Astrocyte of the hippocampus (primary cell): ENCODE measurements around the gene MRPL57.
"Not testable (repeated sequence)": the region's sequence is repeated elsewhere in the genome, so short reads cannot be mapped to it uniquely, and the experiment has no call there.

ENCODE experiments used
- DNase-seq: peaks from one replicate; pipeline ENCODE4 v3.0.0; 2011; ENCODE audit warnings: low read depth, low spot score

Gene MRPL57

DNA sequence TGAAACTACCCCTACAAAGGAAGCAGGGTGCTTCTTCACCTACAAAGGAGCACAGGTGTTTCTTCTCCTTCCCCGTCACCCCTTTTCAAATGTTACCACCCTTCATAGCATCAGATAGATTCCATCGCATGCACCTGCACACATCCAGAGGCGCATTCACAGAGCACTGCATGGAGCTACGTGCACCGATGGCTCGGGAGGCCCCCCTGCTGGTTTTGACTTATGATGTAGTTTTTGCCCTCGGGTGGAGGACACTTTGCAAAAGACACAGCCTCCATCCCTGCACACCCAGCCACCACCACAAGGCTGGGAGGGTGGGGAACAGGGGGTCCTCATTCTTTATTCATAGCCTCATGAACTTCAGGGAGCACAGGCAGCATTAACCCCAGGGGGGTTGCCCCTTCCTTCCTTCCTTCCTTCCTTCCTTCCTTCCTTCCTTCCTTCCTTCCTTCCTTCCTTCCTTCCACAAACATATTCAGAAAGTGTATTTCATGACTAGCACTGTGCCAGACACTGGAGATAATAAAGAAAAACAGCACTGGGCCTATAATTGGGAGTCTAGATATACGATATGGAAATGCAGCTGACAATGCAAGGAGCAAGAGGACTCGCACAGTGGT, 21.3 kb downstream of the MRPL57 start:
- not testable (repeated sequence) for DNase-seq

DNA sequence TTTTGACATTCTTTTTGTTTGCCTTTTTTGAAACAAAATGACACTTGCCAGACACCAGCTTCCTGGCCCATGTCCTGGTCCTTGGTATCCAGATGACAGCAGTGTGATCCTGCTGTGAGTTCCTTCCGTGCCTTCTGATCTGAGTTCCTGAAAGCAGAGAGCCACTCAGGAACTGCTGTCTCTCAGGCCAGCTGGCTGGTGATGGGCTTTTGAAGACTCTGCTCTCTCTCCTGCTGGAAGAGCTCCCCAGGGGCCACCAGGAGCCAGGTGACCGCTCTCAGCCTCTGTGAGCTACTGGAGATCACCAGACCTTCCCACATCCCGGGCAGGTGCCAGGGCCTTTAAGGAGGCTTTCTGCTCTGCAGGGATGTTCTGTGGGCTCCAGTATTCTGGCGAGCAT, 21.9 kb downstream of the MRPL57 start:
- not testable (repeated sequence) for DNase-seq

DNA sequence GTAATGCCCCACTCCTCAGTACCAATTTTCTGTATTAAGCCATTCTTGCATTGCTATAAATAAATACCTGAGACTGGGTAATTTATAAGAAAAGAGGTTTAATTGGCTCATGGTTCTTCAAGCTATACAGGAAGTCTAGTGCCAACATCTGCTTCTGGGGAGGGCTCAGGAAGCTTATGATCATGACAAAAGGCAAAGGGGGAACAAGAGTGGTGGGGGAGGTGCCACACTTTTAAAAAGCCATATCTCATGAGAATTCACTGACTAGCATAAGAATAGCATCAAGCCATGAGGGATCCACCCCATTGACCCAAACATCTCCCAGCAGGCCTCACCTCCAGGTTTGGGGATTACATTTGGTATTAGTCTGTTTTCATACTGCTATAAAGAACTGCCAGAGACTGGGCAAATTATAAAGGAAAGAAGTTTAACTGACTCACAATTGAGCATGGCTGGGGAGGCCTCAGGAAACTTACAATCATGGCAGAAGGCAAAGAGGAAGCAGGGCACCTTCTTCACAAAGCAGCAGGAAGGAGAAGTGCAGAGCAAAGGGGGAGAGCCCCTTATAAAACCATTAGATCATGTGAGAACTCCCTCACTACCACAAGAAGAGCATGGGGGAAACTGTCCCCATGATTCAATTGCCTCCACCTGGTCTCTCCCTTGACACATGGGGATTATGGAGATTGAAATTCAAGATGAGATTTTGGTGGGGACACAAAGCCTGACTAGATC, 25.2 kb downstream of the MRPL57 start:
- not testable (repeated sequence) for DNase-seq

DNA sequence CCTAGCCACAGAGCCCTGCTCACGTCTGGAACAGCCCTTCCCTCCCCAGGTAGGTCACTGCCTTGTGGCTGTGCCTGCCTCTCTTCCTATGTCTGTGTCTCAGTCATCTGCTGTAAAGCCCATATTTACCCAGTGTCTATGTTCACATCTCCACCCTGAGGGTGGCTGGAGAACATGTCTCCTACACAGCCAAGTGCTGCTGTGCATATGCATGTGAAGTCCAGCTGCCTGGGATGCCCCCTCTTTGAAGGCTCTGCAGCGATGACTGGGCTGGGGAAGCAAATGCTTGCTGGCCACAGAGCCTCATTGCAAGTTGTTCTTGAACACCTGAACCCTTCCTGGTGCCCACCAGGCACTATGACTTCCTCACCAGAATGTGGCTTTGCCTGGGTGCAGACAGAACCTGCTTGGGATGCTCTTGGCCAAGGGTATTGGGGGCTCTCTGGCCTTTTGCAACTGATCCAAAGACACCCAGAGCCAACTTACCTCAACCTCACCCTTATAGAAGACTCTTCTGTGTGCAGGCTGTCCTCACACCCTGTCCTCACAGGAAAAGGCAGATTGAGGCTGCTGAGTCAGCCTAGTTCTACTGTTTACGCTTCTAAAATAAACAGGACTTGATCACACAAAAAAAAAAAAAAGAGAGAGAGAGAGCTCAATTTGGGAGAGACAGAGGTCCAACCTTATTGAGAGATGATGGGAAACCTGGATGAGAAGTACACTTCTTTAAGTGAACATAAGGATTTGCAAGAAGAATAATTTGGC, 26.5 kb downstream of the MRPL57 start:
- peak; percentile 4 for DNase-seq

DNA sequence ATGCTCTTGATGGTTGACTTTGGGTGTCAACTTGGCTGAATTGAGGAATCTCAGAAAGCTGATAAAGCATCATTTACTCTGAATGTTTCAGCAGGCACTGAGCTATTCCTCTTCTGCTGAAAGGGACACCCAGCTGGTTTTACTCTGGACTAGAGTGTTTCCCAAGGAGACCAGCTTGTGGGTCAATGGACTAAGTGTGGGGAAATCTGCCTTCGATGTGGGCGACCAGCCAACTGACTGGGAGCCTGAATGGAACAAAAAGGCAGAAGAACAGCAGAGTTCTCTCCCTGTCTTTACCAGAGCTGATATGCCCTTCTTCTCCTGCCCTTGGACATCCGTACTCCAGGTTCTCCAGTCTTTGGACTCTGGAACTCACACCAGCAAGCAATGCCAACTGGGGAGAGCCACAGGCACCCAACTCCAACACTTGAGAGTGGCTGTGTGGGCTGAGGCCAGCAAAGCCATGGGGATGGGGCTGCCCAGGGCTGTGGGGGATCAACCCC, 32.2 kb downstream of the MRPL57 start:
- no peak for DNase-seq

DNA sequence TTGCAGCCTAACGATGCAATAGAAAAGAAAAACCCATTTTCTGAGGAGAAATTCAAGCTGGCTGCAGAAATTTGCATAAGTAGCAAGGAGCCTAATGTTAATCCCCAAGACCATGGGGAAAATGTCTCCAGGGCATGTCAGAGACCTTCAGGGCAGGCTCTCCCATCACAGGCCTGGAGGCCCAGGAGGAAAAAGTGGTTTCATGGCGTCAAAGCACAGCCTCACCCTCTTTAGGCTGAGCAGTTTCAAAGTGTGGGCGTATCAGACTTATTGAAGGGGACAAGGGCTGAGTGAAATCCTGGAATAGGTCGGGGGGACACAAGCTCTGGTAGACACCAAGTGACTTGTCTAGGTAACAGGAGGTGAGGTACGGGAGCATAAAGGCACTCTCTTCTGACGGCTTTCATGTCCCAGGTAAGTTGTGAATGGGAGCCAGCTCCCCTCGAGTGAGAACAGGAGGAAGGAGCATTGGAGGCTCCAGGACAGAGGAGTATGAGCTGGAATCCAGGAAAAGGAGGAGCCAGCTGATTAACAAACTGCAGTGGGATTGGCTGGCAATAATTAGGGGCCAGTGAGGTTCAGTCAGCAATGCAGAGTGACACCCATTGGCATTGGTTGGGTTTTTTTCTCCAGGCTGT, 35.8 kb downstream of the MRPL57 start:
- no peak for DNase-seq

DNA sequence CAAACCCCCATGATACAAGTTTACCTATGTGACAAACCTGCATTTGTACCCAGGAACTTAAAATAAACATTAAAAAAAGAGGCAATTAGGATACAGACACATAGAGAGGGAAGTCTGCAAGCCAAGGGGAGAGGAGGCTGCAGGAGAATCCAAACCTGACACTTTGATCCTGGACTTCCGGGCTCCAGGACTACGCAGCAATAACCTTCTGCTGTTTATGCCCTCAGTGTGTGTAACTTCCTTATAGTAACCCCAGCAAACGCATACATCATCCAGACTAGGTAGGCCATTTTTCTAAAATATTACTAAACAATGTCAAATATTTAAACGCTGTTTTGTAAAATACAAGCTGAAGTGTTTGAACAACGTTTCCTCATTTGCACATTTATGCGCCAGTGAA, 39.0 kb downstream of the MRPL57 start:
- DNase-seq: not testable (repeated sequence)

DNA sequence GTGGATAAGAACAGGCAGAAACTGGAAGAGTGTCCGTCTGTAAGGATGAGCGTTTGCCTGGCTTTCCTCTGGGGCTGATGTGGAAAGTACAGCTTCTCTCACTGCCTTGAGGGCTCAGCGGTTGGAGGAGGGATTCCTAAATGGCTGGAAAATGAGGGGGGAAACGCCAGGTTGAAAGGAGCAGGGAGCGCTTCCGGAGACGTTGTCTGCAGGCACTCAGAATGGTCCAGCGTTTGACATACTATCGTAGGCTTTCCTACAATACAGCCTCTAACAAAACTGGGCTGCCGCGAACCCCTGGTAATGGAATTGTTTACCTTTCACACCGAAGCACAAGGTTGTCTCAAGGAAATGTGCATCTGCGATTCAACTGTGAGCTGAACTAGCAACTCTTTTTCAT, 39.9 kb downstream of the MRPL57 start:
- no peak for DNase-seq

DNA sequence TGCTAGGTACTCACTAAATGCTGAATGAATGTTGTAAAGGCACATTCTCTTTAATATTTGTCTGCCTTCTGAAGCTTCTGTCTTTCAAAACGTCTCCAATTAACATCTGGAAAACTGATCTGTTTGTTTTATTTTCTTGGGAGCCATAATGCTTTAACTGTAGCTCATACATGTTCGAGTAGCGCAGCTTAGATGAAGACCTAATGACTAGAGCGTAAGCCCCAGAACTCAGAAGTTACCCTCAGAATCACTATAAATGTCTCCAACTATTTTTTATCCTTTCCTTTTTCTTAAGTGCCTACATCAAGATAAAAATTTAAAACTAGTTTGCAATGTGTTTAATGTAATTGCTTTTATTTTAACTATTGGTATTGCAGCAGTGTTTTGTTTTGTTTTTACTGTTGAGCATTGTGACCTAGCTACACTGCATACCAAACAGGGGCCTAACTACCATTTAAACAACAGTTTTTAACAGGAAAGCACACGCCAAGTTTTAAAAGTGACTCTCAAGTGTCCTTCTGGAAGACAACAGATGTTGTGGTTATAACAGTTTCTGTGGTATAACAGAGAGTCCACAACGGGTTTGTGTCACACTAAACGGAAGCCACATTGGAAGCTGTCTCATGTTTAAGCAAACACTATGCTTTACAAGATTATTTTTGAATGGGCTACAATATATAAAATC, 42.0 kb downstream of the MRPL57 start:
- no peak for DNase-seq

DNA sequence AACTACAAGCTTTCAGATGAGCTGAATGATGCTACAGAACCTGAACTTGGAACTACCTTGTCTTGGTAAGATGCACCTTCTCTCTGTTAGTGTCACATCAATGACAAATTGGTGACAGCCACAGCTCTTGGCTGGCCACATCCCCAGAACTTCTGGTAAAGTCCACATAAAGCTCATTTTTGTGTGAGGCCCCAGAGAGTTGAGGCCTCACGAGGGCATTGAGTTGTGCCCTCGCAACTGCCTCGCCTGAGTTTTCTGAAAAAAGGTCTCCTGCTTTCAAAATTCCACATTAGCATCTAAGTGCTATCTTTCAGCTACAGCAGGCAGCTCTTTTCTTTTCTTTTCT, 42.6 kb downstream of the MRPL57 start:
- DNase-seq: no peak

DNA sequence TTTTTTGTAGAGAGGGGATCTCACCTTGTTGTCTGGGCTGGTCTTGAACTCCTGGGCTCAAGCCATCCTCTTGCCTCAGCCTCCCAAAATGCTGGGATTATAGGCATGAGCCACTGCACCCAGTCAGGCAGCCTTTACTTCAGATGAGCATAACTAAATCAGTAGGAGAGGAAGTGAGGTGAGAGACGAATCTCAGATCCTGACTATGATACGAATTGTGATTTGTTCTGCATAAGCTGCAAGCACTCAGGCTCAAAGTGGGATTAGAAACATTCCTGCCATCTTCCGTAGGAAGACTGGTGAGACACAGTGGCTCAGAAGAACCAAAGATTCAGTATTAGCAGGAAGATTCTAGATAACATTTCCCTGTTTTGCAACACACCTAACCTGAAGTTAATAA, 43.3 kb downstream of the MRPL57 start:
- not testable (repeated sequence) for DNase-seq

DNA sequence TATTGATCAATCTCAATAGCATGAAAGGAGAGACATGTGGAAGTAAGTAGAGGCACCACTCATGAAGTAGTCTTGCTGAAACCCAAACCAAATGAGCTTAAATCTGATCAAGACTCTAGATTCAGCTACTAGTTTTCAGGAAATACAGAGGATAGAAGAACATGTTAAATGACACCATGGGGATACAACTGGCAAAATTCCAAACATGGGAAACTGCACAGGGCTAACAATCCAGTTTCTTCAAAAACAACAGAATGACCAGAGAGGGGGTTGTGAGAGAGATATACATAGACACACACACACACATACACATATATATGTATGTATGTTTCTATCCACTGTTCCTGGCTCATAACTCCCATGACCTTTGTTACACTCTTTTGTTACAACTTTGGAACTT, 44.8 kb downstream of the MRPL57 start:
- DNase-seq: no peak

DNA sequence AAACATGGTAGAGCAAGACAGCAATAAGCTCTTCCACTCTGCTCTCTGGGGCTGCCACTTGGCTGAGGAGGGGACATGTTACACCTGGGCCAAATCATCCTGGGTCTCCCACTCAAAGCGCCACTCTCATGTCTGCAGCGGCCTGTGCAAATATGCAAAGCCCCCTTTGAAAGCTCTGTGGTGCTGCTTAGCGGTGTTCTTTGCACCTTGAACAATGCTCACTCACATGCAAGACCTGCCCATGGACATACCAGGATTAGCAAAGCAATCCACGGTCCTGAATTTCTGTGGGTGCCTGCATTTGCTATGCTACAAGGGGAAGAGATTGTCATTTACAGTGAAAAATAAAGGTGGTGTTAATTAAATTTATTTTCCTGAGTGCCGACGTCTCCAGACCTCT, 48.6 kb downstream of the MRPL57 start:
- no peak for DNase-seq

DNA sequence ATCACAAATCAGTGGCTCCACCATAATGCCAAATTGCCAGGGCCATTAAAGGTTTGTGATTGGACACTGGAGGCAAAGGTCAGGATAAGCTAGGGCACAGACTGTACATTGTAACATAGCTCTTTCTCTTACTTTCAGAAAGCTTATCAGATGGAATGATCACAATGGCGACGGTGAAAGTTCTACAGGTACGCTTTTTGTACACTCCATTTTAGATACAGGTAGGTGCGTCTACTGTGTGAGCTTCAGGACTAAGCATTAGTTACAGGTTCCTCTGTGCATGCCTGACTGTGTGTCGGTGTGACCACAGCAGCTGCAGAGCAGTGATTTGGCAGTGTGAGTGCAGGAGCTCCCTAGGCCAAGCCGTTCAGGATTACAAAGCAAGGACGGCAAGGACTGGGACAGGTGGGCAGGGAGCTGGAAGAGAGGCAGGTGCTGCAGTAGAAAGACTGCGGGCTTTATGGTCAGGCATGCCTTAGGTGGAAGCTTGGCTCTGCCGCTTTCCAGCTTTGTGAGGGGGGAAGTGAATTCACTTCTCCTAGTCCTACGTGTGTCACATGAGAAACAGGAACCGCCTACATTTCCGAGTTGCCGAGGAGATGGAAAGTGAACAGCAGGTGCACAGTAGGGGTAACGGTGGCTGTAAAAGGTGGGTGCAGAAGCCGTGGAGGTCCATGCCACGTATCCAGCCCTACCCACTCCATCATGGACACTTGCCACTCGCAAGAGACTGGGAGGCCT, 49.6 kb downstream of the MRPL57 start:
- no peak for DNase-seq

DNA sequence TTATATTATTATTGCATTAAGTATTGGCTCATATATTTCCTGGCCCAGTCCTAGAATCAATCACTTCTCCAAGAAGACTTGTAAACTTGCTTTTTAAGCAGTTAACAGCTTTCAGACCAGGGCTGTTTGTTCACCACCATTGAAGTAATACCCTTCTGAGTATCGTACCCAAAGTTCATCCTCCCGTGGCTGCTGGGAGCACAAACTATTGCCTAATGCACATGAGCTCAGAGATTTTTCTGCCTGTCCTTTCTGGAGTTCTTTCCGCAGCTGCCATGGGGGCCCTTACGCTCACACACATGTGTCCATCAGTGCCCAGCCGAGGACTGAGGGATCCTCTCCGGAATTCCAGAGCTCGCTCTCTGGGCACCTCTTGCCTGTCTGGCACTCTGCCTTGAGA, 51.5 kb downstream of the MRPL57 start:
- DNase-seq: no peak
